Measurements from ENCODE around the gene KRT76.

KRT76 gene

DNA sequence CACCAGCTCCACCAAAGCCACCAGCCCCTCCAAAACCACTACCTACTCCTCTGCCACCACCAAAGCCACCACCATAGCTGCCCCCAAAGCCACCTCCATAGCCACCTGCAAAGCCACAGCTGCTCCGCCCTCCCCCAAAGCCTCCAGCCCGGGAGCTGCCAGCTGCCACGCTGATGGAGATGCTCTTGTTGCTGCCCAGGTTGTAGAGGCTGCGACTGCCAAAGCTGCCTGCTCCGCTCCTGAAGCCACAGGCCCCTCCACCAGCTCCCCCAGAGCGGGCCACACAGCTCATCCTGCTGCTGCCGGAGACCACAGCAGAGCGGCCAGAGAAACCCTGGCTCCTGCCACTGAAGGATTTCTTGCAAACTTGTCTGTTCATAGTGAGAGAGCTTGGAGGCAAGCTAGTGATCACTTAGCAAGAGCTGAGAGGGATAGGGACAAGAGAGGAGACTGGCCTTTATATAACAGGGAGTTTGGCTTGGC is at the start of gene KRT76:
Gene KRT76 (minus strand): TSS at position 433 of the 483 bp plus-strand sequence. CDS start 54 bp downstream, at position 379.
- H3K4me3 ChIP-seq (ENCODE audit: low read length): no peak within 1 kb of the TSS
- no peaks in the 10 kb centered on the region for H3K9me3 ChIP-seq (ENCODE audit: control insufficient read depth, low read depth, low read length)
- no peaks in the 10 kb centered on the region for H3K4me1 ChIP-seq (ENCODE audit: control insufficient read depth, low read depth, low read length)
- H3K9ac ChIP-seq (ENCODE audit: low read length): no peak within 1 kb of the TSS
- no peaks in the 10 kb centered on the region for H3K36me3 ChIP-seq (ENCODE audit: control insufficient read depth, low read depth, low read length)
- no peaks in the 10 kb centered on the region for H3K27me3 ChIP-seq (ENCODE audit: control insufficient read depth, insufficient read depth, low read length)
- H3K27ac ChIP-seq (ENCODE audit: low read length): no peak within 1 kb of the TSS

DNA sequence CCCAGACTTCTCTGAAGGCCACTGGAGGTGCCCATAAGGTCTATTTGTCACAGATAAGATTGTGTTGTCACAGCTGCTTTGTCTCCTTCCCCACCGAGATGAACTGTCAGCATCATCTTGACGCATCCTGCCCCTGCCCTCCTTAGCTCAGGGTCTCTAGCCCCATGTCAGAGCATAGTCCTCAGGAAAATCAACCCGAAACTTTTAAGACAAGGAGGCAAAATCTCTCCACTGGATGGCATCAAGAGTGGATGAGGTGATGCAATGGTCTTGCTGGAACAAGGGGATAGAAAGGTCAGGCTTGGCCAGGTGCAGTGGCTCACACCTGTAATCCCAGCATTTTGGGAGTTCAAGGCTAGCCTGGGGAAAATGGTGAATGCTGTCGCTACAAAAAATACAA is 48.8 kb upstream of the KRT76 start:
- H3K9me3 ChIP-seq (ENCODE audit: control insufficient read depth, low read depth, low read length): no peaks in the 10 kb centered on the region
- H3K4me1 ChIP-seq (ENCODE audit: control insufficient read depth, low read depth, low read length): no peaks in the 10 kb centered on the region
- no peaks in the 10 kb centered on the region for H3K27me3 ChIP-seq (ENCODE audit: control insufficient read depth, insufficient read depth, low read length)
- H3K4me3 ChIP-seq (ENCODE audit: low read length): no peak overlapping the region
- no peak overlapping the region for H3K27ac ChIP-seq (ENCODE audit: low read length)
- no peak overlapping the region for H3K9ac ChIP-seq (ENCODE audit: low read length)
- no peaks in the 10 kb centered on the region for H3K36me3 ChIP-seq (ENCODE audit: control insufficient read depth, low read depth, low read length)

DNA sequence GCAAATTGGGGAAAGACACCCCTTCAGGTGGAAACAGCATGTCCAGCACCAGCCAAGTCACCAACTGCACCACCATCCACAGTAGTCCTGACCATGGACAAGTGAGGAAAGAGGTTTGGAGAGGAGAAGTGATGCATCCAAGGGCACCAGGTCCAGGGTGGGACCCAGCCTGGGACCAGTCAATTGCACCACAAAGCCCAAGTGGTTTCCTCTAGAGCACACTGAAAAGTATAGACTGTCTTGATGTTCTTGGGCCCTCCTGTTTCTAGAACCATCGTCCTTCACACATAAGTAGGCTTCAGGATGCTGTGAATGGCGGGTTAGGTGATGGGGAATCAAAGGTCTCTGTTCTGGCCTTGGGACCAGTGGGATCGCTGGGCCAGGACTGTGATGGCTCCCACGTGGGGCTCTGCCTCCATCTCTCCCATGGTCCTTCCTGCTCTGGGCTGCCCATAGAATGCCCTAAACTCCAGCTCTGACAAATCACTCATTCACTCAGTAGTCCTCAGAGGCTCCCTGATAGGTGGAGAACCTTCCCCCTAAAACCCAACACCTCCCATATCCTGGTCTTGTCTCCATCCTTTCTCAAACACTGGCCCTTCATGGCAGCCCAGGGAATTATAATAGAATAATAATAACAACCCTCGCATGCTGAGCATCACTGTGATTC is 47.7 kb upstream of the KRT76 start:
- Histone ChIP-seq H3K4me1 (ENCODE audit: control insufficient read depth, low read depth, low read length) (no peaks in the 10 kb centered on the region), H3K4me3 (ENCODE audit: low read length) (no peak overlapping the region), H3K27me3 (ENCODE audit: control insufficient read depth, insufficient read depth, low read length) (no peaks in the 10 kb centered on the region), H3K36me3 (ENCODE audit: control insufficient read depth, low read depth, low read length) (no peaks in the 10 kb centered on the region), H3K9ac (ENCODE audit: low read length) (no peak overlapping the region), H3K9me3 (ENCODE audit: control insufficient read depth, low read depth, low read length) (no peaks in the 10 kb centered on the region), H3K27ac (ENCODE audit: low read length) (no peak overlapping the region)

DNA sequence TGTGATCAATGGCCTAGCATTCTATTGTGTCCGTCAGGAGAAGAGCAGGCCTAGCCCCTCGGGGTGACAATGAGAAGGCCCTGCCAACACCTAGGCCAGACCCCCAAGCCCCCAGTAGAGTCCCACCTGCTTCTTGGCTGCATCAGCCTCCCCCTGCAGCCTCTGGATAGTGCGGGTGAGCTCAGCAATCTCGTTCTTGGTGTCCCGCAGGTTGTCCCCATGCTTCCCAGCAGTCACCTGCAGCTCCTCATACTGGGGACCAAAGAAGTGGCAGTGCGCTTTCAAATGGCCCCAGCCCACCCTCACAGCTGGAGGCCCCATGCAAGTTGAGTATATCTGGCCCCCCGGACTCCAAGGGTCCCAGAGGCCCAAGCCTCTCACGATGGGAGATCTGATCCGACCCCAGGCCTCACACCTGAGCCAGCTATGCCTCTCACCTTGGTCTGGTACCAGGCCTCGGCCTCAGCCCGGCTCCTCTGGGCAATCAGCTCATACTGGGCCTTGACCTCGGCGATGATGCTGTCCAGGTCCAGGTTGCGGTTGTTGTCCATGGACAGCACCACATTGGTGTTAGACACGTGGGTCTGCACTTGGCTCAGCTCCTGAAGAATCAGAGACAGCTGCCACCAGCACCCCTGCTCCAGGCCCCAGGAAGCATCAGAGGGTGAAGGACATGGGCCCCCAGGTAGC is 46.8 kb upstream of the KRT76 start:
- Histone ChIP-seq H3K9ac (ENCODE audit: low read length) (no peak overlapping the region), H3K4me1 (ENCODE audit: control insufficient read depth, low read depth, low read length) (no peaks in the 10 kb centered on the region)

DNA sequence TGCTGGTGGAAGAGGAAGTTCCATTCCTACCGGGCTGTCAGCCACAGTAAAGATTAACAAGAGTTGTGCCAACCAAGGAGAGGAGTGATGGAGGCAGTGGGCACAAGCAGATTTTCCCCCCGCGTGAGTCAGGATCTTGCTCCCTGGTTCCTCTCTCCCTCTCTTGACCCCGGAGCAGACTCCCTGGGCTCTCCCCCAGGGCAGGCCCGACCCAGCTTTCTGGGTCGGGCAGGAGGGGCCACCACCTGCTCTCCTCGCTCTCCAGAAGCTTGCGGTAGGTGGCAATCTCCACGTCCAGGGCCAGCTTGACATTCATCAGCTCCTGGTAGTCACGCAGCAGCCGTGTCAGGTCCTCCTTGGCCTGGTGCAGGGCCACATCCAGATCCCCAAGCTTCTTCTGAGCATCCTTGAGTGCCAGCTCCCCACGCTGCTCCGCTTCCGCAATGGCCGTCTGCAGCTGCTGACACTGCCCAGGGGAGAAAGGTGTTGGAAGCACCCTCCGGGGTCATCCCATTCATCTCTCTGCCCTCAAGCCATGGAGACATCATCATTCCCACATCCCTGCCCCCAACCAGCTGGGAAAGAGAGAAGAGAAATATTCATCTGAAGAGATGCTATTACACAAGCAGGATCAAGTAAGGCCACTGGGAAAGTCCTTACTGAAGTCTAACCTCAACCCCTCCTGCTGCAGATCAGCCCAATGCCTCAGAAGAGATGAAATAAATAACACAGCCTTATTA is 45.8 kb upstream of the KRT76 start:
- no peaks in the 10 kb centered on the region for H3K36me3 ChIP-seq (ENCODE audit: control insufficient read depth, low read depth, low read length)
- no peaks in the 10 kb centered on the region for H3K27me3 ChIP-seq (ENCODE audit: control insufficient read depth, insufficient read depth, low read length)

More for the DNA sequence above, 46.8 kb upstream of the KRT76 start:
- H3K27ac ChIP-seq (ENCODE audit: low read length): no peak overlapping the region
- H3K36me3 ChIP-seq (ENCODE audit: control insufficient read depth, low read depth, low read length): no peaks in the 10 kb centered on the region
- no peaks in the 10 kb centered on the region for H3K27me3 ChIP-seq (ENCODE audit: control insufficient read depth, insufficient read depth, low read length)
- H3K9me3 ChIP-seq (ENCODE audit: control insufficient read depth, low read depth, low read length): no peaks in the 10 kb centered on the region
- H3K4me3 ChIP-seq (ENCODE audit: low read length): no peak overlapping the region

DNA sequence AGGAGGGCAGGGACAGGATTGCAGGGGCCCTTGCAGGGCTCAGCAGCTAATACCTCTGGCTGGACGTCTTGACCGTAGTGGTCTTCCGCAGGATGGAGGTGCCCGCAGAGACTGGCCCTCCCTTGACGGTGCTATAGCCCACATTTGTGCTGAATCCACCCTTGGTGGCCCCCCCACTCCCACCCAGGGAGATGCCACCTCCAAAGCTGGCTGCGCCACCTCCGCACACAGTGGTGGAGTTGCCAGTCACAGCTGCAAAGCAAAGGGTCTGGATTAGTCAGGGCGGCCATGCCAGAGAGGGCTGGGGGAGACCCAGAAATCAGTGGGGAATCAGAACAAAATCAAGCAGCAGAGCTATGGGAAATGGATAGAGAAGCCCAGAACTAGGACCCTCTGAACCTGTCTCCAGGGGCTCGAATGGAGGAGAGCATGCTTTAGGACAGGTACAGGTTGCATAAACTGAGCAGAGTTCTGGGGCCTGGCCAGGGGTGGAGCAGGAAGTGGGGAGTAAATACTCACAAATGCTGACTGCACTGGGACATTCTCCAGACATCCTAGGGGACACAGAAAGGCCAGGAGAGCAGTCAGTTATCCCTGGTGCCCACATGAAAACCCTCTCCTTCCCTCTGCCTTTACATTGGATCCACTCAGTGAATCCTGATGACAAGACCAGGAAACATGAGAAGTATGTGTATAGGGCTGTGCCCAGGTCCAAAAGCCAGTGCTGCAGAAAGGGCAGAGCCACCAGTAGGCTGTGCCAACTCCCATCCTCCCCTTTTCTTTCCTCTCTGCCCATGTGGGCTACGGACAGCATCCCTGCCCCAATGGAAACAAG is 44.9 kb upstream of the KRT76 start:
- H3K27ac ChIP-seq (ENCODE audit: low read length): no peak overlapping the region
- H3K4me3 ChIP-seq (ENCODE audit: low read length): no peak overlapping the region
- no peaks in the 10 kb centered on the region for H3K36me3 ChIP-seq (ENCODE audit: control insufficient read depth, low read depth, low read length)
- no peaks in the 10 kb centered on the region for H3K4me1 ChIP-seq (ENCODE audit: control insufficient read depth, low read depth, low read length)
- H3K9me3 ChIP-seq (ENCODE audit: control insufficient read depth, low read depth, low read length): no peaks in the 10 kb centered on the region
- H3K9ac ChIP-seq (ENCODE audit: low read length): no peak overlapping the region
- no peaks in the 10 kb centered on the region for H3K27me3 ChIP-seq (ENCODE audit: control insufficient read depth, insufficient read depth, low read length)

More for the DNA sequence above, 45.8 kb upstream of the KRT76 start:
- Histone ChIP-seq H3K9ac (ENCODE audit: low read length) (no peak overlapping the region), H3K27ac (ENCODE audit: low read length) (no peak overlapping the region), H3K4me3 (ENCODE audit: low read length) (no peak overlapping the region), H3K4me1 (ENCODE audit: control insufficient read depth, low read depth, low read length) (no peaks in the 10 kb centered on the region), H3K9me3 (ENCODE audit: control insufficient read depth, low read depth, low read length) (no peaks in the 10 kb centered on the region)

DNA sequence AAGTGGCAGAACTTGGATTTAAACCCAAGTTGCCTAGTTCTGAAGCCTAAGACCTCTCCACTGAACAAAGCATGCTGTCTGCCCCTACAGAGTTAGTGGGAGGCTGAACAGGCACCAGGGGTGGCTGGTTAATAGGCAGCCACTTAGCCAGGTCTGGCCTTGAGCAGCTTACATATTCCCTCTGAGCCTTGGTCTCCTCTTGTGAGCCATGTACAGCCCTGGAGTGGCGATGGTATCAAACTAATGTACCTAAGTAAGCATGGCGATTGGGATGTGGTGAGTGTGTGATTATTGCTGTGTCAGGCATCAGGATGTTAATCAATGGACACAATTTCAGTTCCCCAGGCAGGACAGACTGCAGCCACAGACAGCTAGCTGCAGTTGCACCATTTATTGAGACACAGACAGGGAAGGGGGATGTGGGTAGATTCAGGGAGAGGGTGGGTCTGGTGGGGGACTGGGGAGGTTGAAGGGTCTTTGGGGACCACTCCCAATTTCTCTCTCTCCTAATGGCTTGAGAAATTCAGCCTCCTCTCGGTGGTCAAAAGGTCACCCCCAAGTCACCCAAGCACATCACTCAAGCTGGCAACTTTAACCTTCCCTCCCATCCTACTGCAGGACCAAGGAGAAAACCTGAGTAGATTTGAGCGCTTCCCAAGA is 44.1 kb upstream of the KRT76 start:
- no peaks in the 10 kb centered on the region for H3K36me3 ChIP-seq (ENCODE audit: control insufficient read depth, low read depth, low read length)
- H3K9ac ChIP-seq (ENCODE audit: low read length): no peak overlapping the region
- H3K27ac ChIP-seq (ENCODE audit: low read length): no peak overlapping the region
- no peaks in the 10 kb centered on the region for H3K27me3 ChIP-seq (ENCODE audit: control insufficient read depth, insufficient read depth, low read length)
- no peak overlapping the region for H3K4me3 ChIP-seq (ENCODE audit: low read length)
- H3K4me1 ChIP-seq (ENCODE audit: control insufficient read depth, low read depth, low read length): no peaks in the 10 kb centered on the region
- H3K9me3 ChIP-seq (ENCODE audit: control insufficient read depth, low read depth, low read length): no peaks in the 10 kb centered on the region

DNA sequence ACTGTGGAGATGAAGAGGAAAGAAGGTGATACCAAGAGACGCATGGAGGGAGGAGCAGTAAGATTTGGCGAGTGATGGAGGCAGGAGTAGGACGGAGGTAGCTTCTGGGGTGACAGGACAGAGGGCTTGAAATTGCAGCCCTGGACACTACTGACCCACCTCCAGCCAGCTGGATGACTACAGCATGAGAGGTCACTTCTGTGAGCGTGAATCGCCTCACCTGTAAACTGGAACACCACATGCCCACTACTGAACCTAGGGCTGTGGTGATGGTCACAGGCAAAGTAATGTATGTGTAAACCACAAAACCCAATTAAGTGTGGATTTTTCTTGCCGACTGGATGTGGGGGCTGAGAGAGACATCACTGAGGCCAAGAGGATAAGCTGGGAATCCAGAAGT is 43.4 kb upstream of the KRT76 start:
- Histone ChIP-seq H3K9ac (ENCODE audit: low read length) (no peak overlapping the region), H3K4me1 (ENCODE audit: control insufficient read depth, low read depth, low read length) (no peaks in the 10 kb centered on the region), H3K9me3 (ENCODE audit: control insufficient read depth, low read depth, low read length) (no peaks in the 10 kb centered on the region), H3K36me3 (ENCODE audit: control insufficient read depth, low read depth, low read length) (no peaks in the 10 kb centered on the region), H3K4me3 (ENCODE audit: low read length) (no peak overlapping the region), H3K27me3 (ENCODE audit: control insufficient read depth, insufficient read depth, low read length) (no peaks in the 10 kb centered on the region), H3K27ac (ENCODE audit: low read length) (no peak overlapping the region)

DNA sequence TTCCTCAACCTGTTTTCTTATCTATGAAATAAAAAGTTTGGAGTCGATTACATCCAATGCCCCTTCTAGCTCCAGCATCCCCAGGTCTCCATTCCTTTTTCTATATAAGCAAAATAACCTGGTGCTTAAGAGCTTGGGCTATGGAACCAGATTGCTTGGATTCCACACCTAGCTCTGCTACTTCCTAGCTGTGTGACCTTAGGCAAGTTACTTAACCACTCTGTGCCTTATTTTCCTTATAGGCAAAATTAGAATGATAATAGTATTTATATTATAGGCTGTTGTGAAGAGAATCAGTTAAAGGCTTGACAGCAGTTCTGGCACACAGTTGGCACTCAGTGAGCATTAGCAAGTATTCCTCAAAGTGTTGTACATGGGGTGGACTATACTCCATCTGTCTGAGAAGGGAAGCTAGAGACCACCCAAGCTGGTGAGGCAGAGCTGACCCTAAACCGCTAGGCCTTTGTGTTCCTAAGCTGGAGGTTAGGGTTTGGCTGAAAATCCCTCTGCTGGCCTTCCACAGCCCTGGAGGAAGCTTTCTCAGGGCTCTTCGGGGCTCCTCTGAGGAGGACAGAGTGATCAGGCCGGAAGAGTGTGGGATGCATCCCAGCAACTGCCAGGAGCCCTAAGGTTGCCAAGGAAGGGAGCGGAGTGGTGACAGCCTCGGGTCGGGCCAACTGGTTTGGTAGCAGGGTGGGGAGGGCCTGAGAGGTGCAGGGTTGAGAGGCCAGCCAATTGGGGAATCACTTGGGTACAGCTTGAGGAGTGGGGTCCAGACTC is 42.8 kb upstream of the KRT76 start:
- no peak overlapping the region for H3K27ac ChIP-seq (ENCODE audit: low read length)
- H3K4me1 ChIP-seq (ENCODE audit: control insufficient read depth, low read depth, low read length): no peaks in the 10 kb centered on the region
- no peaks in the 10 kb centered on the region for H3K27me3 ChIP-seq (ENCODE audit: control insufficient read depth, insufficient read depth, low read length)
- H3K9ac ChIP-seq (ENCODE audit: low read length): no peak overlapping the region
- H3K4me3 ChIP-seq (ENCODE audit: low read length): no peak overlapping the region
- H3K9me3 ChIP-seq (ENCODE audit: control insufficient read depth, low read depth, low read length): no peaks in the 10 kb centered on the region
- no peaks in the 10 kb centered on the region for H3K36me3 ChIP-seq (ENCODE audit: control insufficient read depth, low read depth, low read length)

DNA sequence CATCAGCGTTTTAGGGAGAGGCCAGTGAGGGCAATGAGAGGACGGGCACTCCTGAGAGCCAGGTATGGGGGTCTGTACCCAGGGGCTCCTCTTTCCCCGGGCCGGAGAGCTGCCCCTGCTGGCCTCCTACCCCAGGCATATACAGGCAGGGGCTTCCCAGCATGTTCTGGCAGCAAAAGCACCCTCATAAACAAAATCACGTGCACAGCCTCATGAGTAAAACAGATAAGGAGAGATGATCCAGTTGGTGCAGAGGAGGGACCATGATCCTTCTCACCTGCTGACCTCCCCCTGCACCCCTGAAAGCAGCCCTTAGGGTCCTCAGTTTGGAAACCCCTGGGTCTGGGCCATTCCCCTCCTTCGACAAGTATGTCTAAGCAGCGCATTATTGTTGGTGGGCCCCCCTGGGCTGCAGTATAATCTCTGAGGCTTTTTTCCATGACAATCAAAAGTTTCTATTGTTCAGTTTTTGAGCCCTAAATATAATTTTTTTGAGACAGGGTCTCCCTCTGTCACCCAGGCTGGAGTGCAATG is 41.8 kb upstream of the KRT76 start:
- H3K27ac ChIP-seq (ENCODE audit: low read length): no peak overlapping the region
- H3K27me3 ChIP-seq (ENCODE audit: control insufficient read depth, insufficient read depth, low read length): no peaks in the 10 kb centered on the region
- H3K9me3 ChIP-seq (ENCODE audit: control insufficient read depth, low read depth, low read length): no peaks in the 10 kb centered on the region
- no peaks in the 10 kb centered on the region for H3K36me3 ChIP-seq (ENCODE audit: control insufficient read depth, low read depth, low read length)
- H3K4me1 ChIP-seq (ENCODE audit: control insufficient read depth, low read depth, low read length): no peaks in the 10 kb centered on the region
- no peak overlapping the region for H3K9ac ChIP-seq (ENCODE audit: low read length)
- H3K4me3 ChIP-seq (ENCODE audit: low read length): no peak overlapping the region

All from iPS-18a (cell line).